K562 (cell line): ENCODE measurements around the gene CHCHD10. TPM values are rescaled to one million over a fixed set of nuclear protein-coding genes. Genes with fewer than 3 reads are reported as not detected.
A peak's percentile ranks its signal among the peaks of the same experiment; 100 is the strongest.

Experiments used
- HMGN3 ChIP-seq: IDR thresholded peaks from 2 replicates; pipeline ENCODE4 v1.6.1; 2011; ENCODE audit warnings: borderline replicate concordance, low read depth, mild to moderate bottlenecking, mixed read lengths, low read length; ENCODE audit not compliant: insufficient read length; ENCODE audit errors: extremely low read depth
- KAT2B ChIP-seq: IDR thresholded peaks from one replicate; pipeline ENCODE4 v1.6.1; 2012; ENCODE audit warnings: low read depth, mild to moderate bottlenecking, control low read depth, inconsistent platforms, low read length, moderate library complexity
- RB1 ChIP-seq: fragments of 450-650 bp; IDR thresholded peaks from 2 replicates; pipeline ENCODE4 v1.6.1; 2017; ENCODE audit warnings: low read depth, mild to moderate bottlenecking
- RBM39 ChIP-seq: fragments of 200-400 bp; formaldehyde crosslinking; optimal IDR thresholded peaks from 2 replicates; pipeline ENCODE3; 2018; ENCODE audit warnings: low read depth, low read length
- polyA plus RNA-seq, 8 experiments: library from polyadenylated mRNA; depleted of rRNA in 4 of 8; stranded (reverse) in 5 of 8; unstranded in 3 of 8; fragments of >200 nt; fragmentation: Nextera tagmentation in 2 of 8; fragmentation: Illumina TruSeq in 1 of 8; extraction: Ambion mirVana in 2 of 8; extraction: Trizol in 1 of 8; gene quantifications; 2 replicates each; pipeline versions ENCODE4 v1.2.1 to v1.2.3, GENCODE V29; 2011 to 2014; ENCODE audit warnings: inconsistent platforms in 1 of 8, missing spikeins in 1 of 8
- total RNA-seq, 7 experiments: library from RNA; depleted of rRNA in 6 of 7; stranded (reverse); fragments of >200 nt in 6 of 7; fragmentation: Illumina TruSeq in 2 of 7; extraction: Trizol in 2 of 7; gene quantifications; 2 replicates each; pipeline versions ENCODE4 v1.2.1 to v1.2.3, GENCODE V29; 2011 to 2021; ENCODE audit warnings: low replicate concordance in 1 of 7
- TF ChIP-seq, protein P1 (sequence below): fragments of 450-650 bp; IDR thresholded peaks from 2 replicates; pipeline ENCODE4 v1.6.1; 2016; ENCODE audit warnings: mild to moderate bottlenecking
- TF ChIP-seq, protein P2 (sequence below): fragments of 450-650 bp; IDR thresholded peaks from 2 replicates; pipeline ENCODE4 v1.6.1; 2016; ENCODE audit warnings: missing biosample characterization, missing genetic modification characterization
- TF ChIP-seq, protein P3 (sequence below): fragments of 250-450 bp; sonication (Bioruptor Pico); IDR thresholded peaks from 2 replicates; pipeline ENCODE4 v1.5.0; 2021; ENCODE audit warnings: mild to moderate bottlenecking, moderate library complexity
- TF ChIP-seq, protein P4 (sequence below), 2 experiments: fragments of 450-650 bp; formaldehyde crosslinking in 1 of 2; IDR thresholded peaks; 2 replicates each; pipeline versions ENCODE4 v1.4.0 to v1.6.1; 2014 to 2020; ENCODE audit warnings: mild to moderate bottlenecking in 2 of 2, borderline replicate concordance in 1 of 2, low read depth in 1 of 2

The CHCHD10 gene
- total and polyA plus RNA-seq, 9 of the 15 experiments (the other 6 are each of a cell fraction or from before 2014, with no cell fraction given), result 15.2 to 292 (median 102) TPM

DNA sequence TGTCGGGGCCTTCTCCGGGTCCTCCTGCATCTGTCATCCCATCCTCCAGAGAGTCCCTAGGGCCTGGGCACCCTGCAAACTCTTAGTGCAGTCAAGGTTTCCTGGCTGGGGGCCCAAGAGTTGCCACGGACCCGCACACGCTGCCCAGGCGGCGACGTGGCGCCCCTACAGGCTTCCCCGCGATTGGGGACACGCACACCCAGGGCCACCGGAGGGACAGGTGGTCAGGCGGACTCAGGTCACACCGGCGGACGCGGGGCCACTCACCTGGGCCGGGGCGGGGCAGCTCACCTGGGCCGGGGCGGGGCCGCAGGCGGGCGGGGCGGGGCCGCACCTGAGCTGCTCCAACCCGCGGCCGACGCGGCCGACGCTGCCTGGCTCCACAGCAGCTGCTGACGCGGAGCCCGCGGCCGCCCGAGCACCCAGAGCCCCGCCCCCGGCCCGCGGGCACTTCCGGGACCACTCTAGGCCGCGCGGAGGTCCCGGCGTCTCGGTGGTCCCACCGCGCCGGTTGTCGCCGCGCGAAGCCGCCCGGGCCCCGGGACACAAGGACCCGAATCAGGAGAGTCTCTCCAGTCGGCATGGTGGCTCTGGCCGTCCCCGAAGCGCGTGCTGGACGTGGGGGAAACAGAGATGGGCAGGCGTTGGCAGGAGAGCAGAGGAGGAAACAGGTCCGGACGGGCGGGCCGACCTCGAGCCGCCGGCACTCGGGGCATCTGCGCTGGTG, 16.9 kb downstream of the CHCHD10 start, which contains the start of gene ZNF70 (continued):
- TF ChIP-seq, protein P1, sequence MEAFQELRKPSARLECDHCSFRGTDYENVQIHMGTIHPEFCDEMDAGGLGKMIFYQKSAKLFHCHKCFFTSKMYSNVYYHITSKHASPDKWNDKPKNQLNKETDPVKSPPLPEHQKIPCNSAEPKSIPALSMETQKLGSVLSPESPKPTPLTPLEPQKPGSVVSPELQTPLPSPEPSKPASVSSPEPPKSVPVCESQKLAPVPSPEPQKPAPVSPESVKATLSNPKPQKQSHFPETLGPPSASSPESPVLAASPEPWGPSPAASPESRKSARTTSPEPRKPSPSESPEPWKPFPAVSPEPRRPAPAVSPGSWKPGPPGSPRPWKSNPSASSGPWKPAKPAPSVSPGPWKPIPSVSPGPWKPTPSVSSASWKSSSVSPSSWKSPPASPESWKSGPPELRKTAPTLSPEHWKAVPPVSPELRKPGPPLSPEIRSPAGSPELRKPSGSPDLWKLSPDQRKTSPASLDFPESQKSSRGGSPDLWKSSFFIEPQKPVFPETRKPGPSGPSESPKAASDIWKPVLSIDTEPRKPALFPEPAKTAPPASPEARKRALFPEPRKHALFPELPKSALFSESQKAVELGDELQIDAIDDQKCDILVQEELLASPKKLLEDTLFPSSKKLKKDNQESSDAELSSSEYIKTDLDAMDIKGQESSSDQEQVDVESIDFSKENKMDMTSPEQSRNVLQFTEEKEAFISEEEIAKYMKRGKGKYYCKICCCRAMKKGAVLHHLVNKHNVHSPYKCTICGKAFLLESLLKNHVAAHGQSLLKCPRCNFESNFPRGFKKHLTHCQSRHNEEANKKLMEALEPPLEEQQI, result no peak
- TF ChIP-seq KAT2B (no peak), RBM39 (no peak), RB1 (peak; percentile 65; the same call in 1 of the 2 replicates), HMGN3 (no peak)
- TF ChIP-seq, protein P2, sequence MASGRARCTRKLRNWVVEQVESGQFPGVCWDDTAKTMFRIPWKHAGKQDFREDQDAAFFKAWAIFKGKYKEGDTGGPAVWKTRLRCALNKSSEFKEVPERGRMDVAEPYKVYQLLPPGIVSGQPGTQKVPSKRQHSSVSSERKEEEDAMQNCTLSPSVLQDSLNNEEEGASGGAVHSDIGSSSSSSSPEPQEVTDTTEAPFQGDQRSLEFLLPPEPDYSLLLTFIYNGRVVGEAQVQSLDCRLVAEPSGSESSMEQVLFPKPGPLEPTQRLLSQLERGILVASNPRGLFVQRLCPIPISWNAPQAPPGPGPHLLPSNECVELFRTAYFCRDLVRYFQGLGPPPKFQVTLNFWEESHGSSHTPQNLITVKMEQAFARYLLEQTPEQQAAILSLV (tag), result no peak
- TF ChIP-seq, protein P3, sequence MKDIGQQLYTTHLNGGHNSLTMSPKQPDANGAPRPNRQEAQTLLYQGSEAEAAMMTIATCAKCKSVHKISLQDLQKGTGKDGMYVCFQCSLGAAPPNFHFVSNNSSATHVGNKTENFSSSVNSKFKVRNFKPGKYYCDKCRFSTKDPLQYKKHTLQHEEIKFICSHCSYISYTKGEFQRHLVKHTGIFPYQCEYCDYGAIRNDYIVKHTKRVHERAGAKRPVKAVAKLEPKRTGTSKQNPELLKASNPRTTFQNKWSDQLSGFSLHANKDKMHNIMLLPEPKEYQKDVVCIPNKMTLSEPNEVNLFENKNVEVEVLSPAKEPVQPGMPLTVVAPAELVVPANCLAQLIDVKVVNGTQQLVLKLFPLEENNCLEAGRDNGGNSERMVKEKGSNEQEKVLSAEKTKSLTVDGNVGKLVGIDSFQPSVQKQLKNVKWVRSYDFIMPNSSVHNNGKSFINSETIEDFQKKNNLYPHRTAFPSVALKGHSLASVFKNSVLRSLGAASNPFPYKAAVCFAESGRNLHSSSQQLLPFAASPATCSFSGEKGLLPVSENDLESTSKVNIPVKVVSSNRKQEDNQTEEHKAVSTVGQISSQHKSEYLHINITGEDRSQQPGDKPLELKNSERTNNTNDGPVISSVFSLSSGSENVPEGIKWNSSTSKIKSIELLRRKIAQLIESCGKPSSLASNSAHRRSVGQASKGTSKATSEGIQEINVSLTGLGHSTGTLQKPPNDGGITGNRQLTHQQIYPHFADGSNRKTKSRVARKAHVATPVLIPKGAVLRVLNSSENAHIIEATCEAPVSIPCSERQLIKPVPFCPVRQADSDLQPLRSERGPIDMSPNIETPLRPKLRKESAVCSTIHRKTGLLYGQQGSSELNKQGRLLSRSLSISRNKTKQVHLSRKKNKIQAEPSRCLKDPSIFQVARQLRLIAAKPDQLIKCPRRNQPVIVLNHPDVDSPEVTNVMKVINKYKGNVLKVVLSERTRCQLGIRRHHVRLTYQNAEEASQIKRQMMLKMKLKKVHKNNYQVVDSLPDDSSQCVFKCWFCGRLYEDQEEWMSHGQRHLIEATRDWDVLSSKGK (CRISPR knock-in tag), result no peak
- TF ChIP-seq, protein P4, sequence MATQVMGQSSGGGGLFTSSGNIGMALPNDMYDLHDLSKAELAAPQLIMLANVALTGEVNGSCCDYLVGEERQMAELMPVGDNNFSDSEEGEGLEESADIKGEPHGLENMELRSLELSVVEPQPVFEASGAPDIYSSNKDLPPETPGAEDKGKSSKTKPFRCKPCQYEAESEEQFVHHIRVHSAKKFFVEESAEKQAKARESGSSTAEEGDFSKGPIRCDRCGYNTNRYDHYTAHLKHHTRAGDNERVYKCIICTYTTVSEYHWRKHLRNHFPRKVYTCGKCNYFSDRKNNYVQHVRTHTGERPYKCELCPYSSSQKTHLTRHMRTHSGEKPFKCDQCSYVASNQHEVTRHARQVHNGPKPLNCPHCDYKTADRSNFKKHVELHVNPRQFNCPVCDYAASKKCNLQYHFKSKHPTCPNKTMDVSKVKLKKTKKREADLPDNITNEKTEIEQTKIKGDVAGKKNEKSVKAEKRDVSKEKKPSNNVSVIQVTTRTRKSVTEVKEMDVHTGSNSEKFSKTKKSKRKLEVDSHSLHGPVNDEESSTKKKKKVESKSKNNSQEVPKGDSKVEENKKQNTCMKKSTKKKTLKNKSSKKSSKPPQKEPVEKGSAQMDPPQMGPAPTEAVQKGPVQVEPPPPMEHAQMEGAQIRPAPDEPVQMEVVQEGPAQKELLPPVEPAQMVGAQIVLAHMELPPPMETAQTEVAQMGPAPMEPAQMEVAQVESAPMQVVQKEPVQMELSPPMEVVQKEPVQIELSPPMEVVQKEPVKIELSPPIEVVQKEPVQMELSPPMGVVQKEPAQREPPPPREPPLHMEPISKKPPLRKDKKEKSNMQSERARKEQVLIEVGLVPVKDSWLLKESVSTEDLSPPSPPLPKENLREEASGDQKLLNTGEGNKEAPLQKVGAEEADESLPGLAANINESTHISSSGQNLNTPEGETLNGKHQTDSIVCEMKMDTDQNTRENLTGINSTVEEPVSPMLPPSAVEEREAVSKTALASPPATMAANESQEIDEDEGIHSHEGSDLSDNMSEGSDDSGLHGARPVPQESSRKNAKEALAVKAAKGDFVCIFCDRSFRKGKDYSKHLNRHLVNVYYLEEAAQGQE (IDR thresholded peaks at IDR 0.05; ENCODE audit: borderline replicate concordance), result peak; percentile 70
- TF ChIP-seq, protein P4 (CRISPR knock-in tag; IDR thresholded peaks at IDR 0.05; ENCODE audit: low read depth), result no peak
